Suprapubic skin (tissue), 3 donors: ENCODE measurements around the gene ARIH1.
"Not testable (repeated sequence)": the region's sequence is repeated elsewhere in the genome, so short reads cannot be mapped to it uniquely, and the experiment has no call there.

Experiments used
- EP300 ChIP-seq: sonication (generic); formaldehyde crosslinking; IDR thresholded peaks from one replicate; pipeline ENCODE4 v1.6.1; 2017; ENCODE audit warnings: antibody characterized with exemption
- POLR2A ChIP-seq, 2 donors: fragments of 450-650 bp; IDR thresholded peaks; one replicate each; pipeline ENCODE4 v1.6.1; 2017; ENCODE audit warnings: antibody characterized with exemption in 2 of 2, mild to moderate bottlenecking in 2 of 2, moderate library complexity in 2 of 2
- TF ChIP-seq, protein P1 (sequence below), 2 donors: fragments of 200-600 bp in 1 of 2; fragments of 450-650 bp in 1 of 2; sonication (generic) in 1 of 2; IDR thresholded peaks; one replicate each; pipeline ENCODE4 v1.5.1; 2016 to 2019; ENCODE audit warnings: antibody characterized with exemption in 2 of 2, mild to moderate bottlenecking in 1 of 2, moderate library complexity in 1 of 2

DNA sequence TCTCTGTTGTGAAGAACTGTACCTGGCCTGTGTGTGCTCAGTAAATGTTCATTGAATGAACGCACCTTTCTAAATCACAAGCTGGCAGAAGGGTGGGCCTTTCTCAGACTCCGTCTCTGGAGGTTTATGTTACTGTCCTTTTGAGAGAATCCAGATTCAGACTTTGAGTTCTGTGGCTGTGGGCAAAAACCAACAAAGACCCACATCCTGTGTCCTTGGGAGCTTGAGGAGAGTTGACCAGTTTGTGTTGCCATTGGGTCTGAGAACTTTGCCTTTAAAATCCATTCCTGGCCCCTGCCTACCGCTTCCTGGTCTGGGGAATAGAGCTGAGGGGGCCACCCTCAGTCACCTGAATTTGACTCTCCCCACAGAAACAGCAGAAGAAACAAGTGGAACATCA, 134.0 kb downstream of the ARIH1 start:
- TF ChIP-seq, protein P1, sequence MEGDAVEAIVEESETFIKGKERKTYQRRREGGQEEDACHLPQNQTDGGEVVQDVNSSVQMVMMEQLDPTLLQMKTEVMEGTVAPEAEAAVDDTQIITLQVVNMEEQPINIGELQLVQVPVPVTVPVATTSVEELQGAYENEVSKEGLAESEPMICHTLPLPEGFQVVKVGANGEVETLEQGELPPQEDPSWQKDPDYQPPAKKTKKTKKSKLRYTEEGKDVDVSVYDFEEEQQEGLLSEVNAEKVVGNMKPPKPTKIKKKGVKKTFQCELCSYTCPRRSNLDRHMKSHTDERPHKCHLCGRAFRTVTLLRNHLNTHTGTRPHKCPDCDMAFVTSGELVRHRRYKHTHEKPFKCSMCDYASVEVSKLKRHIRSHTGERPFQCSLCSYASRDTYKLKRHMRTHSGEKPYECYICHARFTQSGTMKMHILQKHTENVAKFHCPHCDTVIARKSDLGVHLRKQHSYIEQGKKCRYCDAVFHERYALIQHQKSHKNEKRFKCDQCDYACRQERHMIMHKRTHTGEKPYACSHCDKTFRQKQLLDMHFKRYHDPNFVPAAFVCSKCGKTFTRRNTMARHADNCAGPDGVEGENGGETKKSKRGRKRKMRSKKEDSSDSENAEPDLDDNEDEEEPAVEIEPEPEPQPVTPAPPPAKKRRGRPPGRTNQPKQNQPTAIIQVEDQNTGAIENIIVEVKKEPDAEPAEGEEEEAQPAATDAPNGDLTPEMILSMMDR (IDR thresholded peaks at IDR 0.05), result not testable (repeated sequence)
- not testable (repeated sequence) for TF ChIP-seq POLR2A (IDR thresholded peaks at IDR 0.05); EP300
